Measurements from ENCODE around the gene KCNH8. TPM values are rescaled to one million over a fixed set of nuclear protein-coding genes. Genes with fewer than 3 reads are reported as not detected.

Gene KCNH8
- total and polyA plus RNA-seq, 2 of the 4 experiments (the other 2 are of a cell fraction), result not detected

DNA sequence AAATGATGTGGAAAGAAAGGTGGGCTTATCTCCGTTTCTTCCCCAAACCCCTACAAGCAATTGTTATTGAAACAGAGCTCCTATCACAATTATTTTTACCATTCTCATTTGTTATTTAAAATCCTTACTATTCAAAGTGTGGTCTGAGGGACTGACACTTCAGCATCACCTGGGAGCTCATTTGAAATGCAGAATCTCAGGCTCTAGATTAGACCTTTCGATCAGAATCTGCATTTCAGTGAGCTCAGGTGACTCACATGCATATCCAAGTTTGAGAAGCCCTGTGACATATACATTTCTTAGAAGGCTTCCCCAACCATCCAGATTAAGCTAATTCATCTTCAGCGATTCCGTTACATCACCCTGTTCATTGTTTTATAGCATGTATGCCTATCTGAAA is 145.0 kb downstream of the KCNH8 start:
- Histone ChIP-seq H3K4me1 (ENCODE audit: control insufficient read depth, insufficient read depth, low read length) (no peaks in the 10 kb centered on the region), H4K5ac (ENCODE audit: low read depth, low read length) (no peak overlapping the region), H3K18ac (ENCODE audit: low read depth, low read length) (no peak overlapping the region), H2BK120ac (ENCODE audit: low read depth, low read length) (no peak overlapping the region), H4K20me1 (ENCODE audit: insufficient read depth, low read length) (no peaks in the 10 kb centered on the region), H2BK15ac (ENCODE audit: low read depth, low read length) (no peak overlapping the region), H3K9ac (ENCODE audit: low read depth, low read length) (no peak overlapping the region), H2AK5ac (ENCODE audit: low read depth, low read length) (no peak overlapping the region), H3K27ac (ENCODE audit: insufficient read depth, low read length) (no peak overlapping the region), H3K9me1 (ENCODE audit: insufficient read depth, low read length) (no peaks in the 10 kb centered on the region), H3K79me1 (ENCODE audit: low read depth in 1 of 2, low read length in 2 of 2) (no peaks in the 10 kb centered on the region), H3K23ac (ENCODE audit: low read depth, low read length) (no peak overlapping the region), H3K56ac (ENCODE audit: extremely low read depth, insufficient read depth, low read length) (no peak overlapping the region), H3K4me3 (ENCODE audit: insufficient read depth, low read depth, low read length) (no peak overlapping the region), H3K14ac (replicated peaks; ENCODE audit: low read depth, low read length) (no peak overlapping the region), H4K91ac (ENCODE audit: insufficient read depth, low read depth, low read length) (no peak overlapping the region), H2BK20ac (ENCODE audit: low read depth, low read length) (no peak overlapping the region), H2BK5ac (ENCODE audit: low read depth, low read length, poor library complexity, severe bottlenecking) (no peak overlapping the region), H3K27me3 (ENCODE audit: control insufficient read depth, insufficient read depth, low read length) (no peaks in the 10 kb centered on the region), H3K9me3 (ENCODE audit: control insufficient read depth, insufficient read depth, low read length) (no peaks in the 10 kb centered on the region), H3K4ac (ENCODE audit: low read depth, low read length) (no peak overlapping the region), H3K4me2 (ENCODE audit: low read depth, low read length) (no peak overlapping the region), H4K8ac (ENCODE audit: low read depth in 2 of 2, low read length in 2 of 2) (no peak overlapping the region), H3K36me3 (ENCODE audit: control insufficient read depth, insufficient read depth, low read length) (no peaks in the 10 kb centered on the region), H2AFZ (replicated peaks; ENCODE audit: low read length, poor library complexity) (no peak overlapping the region), H2AK9ac (replicated peaks; ENCODE audit: low read depth, low read length, poor library complexity) (no peak overlapping the region)
- ChIA-PET POLR2A (ENCODE audit: unreplicated experiment) (no interaction called here), CTCF (no interaction called here)
- 40% methylated on average over 1 of the region's 4 CpGs; no CpG with 5 or more reads in 1 of the 2 experiments for WGBS, 2 experiments (ENCODE audit: extremely low coverage in 2 of 2, insufficient read length in 1 of 2)
- DNase-seq, result no peak
- intact Hi-C loops (cut with micrococcal nuclease) (no loop called here), in situ Hi-C loops (cut with MboI; ENCODE audit: low sequenced_read_pairs) (no loop called here), dilution Hi-C loops (cut with HindIII; ENCODE audit: low sequenced_read_pairs, unreplicated experiment) (no loop called here)
- TF ChIP-seq, protein P1, sequence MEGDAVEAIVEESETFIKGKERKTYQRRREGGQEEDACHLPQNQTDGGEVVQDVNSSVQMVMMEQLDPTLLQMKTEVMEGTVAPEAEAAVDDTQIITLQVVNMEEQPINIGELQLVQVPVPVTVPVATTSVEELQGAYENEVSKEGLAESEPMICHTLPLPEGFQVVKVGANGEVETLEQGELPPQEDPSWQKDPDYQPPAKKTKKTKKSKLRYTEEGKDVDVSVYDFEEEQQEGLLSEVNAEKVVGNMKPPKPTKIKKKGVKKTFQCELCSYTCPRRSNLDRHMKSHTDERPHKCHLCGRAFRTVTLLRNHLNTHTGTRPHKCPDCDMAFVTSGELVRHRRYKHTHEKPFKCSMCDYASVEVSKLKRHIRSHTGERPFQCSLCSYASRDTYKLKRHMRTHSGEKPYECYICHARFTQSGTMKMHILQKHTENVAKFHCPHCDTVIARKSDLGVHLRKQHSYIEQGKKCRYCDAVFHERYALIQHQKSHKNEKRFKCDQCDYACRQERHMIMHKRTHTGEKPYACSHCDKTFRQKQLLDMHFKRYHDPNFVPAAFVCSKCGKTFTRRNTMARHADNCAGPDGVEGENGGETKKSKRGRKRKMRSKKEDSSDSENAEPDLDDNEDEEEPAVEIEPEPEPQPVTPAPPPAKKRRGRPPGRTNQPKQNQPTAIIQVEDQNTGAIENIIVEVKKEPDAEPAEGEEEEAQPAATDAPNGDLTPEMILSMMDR (conservative IDR thresholded peaks at IDR 0.05; ENCODE audit: low read depth, low read length), result no peak
- TF ChIP-seq NFE2L2 (IDR thresholded peaks at IDR 0.05; ENCODE audit: low read depth, low read length), result no peak
- TF ChIP-seq SMC3 (IDR thresholded peaks at IDR 0.05; ENCODE audit: low read depth, low read length), result no peak
- TF ChIP-seq POLR2A (IDR thresholded peaks at IDR 0.05; ENCODE audit: low read depth, low read length), result no peak
- BruUV-seq (replicated peaks), result no TSS peak
- no peak for ATAC-seq (ENCODE audit: low read depth)
